Hepatocyte (in vitro differentiated cells): ENCODE results near the gene ZNF641.

Source experiments
- EZH2phosphoT487 ChIP-seq: fragments of 200-600 bp; sonication (generic); IDR thresholded peaks from one replicate; pipeline ENCODE4 v1.6.1; 2018; ENCODE audit warnings: antibody characterized with exemption, mild to moderate bottlenecking, low read depth, moderate library complexity; ENCODE audit not compliant: unreplicated experiment, severe bottlenecking
- TF ChIP-seq, protein P1 (sequence below): fragments of 200-600 bp; sonication (generic); IDR thresholded peaks from 2 replicates; pipeline ENCODE4 v1.5.1; 2016; ENCODE audit warnings: antibody characterized with exemption, mild to moderate bottlenecking; ENCODE audit not compliant: poor library complexity

DNA sequence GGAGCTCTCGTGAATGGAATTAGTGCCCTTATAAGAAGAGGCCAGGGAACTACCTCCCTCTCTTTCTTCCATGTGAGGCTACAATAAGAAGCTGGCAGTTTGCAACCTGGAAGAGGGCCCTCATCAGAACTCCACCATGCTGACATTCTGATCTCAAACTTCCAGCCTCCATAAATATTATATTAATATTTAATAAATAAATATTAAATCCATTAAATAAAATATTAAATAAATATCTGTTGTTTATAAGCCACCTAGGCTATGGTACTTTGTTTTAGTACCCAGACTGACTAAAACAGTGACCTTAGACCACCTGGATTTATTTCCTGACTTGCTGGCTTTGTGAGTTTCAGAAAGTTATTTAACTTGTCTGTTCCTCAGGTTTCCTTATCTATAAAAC, 49.9 kb downstream of the ZNF641 start:
- TF ChIP-seq, protein P1, sequence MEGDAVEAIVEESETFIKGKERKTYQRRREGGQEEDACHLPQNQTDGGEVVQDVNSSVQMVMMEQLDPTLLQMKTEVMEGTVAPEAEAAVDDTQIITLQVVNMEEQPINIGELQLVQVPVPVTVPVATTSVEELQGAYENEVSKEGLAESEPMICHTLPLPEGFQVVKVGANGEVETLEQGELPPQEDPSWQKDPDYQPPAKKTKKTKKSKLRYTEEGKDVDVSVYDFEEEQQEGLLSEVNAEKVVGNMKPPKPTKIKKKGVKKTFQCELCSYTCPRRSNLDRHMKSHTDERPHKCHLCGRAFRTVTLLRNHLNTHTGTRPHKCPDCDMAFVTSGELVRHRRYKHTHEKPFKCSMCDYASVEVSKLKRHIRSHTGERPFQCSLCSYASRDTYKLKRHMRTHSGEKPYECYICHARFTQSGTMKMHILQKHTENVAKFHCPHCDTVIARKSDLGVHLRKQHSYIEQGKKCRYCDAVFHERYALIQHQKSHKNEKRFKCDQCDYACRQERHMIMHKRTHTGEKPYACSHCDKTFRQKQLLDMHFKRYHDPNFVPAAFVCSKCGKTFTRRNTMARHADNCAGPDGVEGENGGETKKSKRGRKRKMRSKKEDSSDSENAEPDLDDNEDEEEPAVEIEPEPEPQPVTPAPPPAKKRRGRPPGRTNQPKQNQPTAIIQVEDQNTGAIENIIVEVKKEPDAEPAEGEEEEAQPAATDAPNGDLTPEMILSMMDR, result no peak
- no peak for TF ChIP-seq EZH2phosphoT487
